Adrenal gland (tissue), 5 donors: ENCODE measurements around the gene SLC35C1.

Experiments used
- POLR2A ChIP-seq, 2 donors: fragments of 450-650 bp; IDR thresholded peaks; one replicate each; pipeline ENCODE4 v1.6.1; 2017; ENCODE audit warnings: antibody characterized with exemption in 2 of 2, mild to moderate bottlenecking in 2 of 2, moderate library complexity in 1 of 2
- TF ChIP-seq, protein P1 (sequence below), 6 experiments: fragments of 450-650 bp in 4 of 6; fragments of 200-600 bp in 2 of 6; sonication (generic) in 1 of 6; IDR thresholded peaks; 1 replicate in 5 of 6; 2 replicates in 1 of 6; pipeline versions ENCODE4 v1.5.1 to v1.8.0; 2016 to 2021; ENCODE audit warnings: antibody characterized with exemption in 6 of 6, mild to moderate bottlenecking in 2 of 6, moderate library complexity in 1 of 6
- donor health status: DM: no; HTN: no; CAD: no.

DNA sequence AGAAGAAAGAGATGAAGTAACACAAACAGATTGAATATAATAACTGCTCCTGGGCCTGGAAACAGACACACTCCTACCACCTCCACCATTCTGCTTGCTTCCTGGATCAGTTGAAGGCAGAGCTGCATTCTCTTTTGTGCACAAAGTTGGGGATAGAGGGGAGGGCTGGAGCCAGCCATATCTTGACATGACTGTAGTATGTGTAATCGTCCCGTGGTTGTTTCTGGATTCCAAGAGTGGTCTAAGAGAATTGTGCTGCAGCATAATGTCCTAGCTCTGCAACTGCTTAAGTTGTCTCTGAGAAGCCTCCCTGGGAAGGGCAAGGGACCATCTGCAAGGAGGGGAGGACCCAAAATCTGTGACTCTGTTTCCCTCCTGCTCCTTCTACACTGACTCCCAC lies 45.5 kb downstream of the SLC35C1 start:
- TF ChIP-seq POLR2A (IDR thresholded peaks at IDR 0.05), result no peak
- TF ChIP-seq, protein P1, sequence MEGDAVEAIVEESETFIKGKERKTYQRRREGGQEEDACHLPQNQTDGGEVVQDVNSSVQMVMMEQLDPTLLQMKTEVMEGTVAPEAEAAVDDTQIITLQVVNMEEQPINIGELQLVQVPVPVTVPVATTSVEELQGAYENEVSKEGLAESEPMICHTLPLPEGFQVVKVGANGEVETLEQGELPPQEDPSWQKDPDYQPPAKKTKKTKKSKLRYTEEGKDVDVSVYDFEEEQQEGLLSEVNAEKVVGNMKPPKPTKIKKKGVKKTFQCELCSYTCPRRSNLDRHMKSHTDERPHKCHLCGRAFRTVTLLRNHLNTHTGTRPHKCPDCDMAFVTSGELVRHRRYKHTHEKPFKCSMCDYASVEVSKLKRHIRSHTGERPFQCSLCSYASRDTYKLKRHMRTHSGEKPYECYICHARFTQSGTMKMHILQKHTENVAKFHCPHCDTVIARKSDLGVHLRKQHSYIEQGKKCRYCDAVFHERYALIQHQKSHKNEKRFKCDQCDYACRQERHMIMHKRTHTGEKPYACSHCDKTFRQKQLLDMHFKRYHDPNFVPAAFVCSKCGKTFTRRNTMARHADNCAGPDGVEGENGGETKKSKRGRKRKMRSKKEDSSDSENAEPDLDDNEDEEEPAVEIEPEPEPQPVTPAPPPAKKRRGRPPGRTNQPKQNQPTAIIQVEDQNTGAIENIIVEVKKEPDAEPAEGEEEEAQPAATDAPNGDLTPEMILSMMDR (IDR thresholded peaks at IDR 0.05), result no peak
